Posterior cingulate gyrus (tissue), 11 donors: Measurements from ENCODE around the gene PCSK2.

Experiments used
- DNase-seq, 10 donors: peaks; one replicate each; pipeline versions ENCODE4 v3.0.0 to v3.0.0-alpha.2; 2020 to 2021; ENCODE audit warnings: mixed read lengths in 3 of 10
- intact Hi-C: fragments of 100-400 bp; cut with DNase I; formaldehyde crosslinking; loops from one replicate; pipeline ENCODE4 v1.15.1; 2023

PCSK2 gene

GRCh38 chr20:17236766-17237165 is 9.9 kb downstream of the PCSK2 start:
- intact Hi-C loops: no loop called here
- no peak for DNase-seq

DNA sequence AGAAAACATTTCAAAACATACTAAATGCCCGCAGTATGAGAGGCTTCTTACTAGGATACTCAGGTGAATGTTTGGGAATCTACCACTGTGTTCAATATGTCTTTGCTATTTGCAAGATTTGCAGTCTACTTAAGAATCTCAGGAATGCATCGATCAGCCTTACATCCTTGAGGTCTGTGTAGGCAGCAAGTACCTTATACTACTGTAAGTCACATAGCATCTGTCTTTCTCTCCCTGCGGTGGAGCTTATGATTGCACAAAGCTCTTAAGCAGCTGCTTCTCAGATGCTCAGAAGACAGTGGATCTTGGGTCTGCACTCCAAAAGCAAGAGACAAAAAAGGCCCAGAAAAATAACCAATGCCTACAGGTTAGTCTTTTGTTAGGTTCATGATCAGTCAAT is 21.4 kb downstream of the PCSK2 start:
- intact Hi-C loops: no loop called here

DNA sequence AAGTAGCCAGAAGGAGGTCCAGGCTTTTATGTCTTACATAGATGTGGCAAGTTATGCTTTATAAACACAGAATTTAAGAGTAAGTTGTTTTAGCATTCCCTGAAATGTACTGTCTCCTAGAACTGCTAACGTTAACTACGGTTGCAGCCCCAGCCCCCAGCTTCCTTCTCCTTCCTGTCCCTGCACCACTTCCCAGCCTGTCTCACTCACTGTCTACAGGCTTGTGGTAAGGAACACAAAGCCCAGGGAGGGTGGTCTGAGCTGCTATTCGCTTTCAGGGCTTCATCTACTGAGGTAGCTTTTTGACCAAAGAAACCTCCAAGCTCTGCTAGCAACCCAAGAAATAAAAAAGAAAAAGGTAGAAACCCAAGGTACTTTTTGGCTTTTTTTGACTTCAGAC is 35.9 kb downstream of the PCSK2 start:
- intact Hi-C loops: no loop called here
- DNase-seq: no peak

More for the DNA sequence above, 21.4 kb downstream of the PCSK2 start:
- no peak for DNase-seq

- DNase-seq: no peak
- intact Hi-C loops: no loop called here
These were observed 46.9 kb downstream of the PCSK2 start for GRCh38 chr20:17273717-17274116.

- DNase-seq: no peak
- intact Hi-C loops: no loop called here
These were observed 49.3 kb downstream of the PCSK2 start for GRCh38 chr20:17276101-17276500.

DNA sequence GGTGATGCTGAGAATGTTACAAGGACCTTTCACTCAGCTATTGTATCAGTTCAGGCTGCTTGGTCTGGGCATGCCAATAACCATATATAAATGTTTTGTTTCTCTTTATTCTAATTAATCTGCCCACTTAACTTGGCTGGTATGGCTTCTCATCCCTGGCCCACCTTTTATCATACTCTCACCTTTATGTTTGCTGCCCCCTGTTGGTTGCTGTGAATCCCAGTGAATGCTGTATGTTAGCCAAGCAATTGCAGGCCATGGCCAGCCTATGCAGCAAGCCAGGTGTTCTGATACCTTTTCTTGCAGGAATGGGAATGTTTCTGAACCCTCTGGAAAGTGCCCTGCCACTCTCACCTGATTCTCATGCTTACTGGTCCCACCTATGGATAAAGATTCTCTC is 54.6 kb downstream of the PCSK2 start:
- intact Hi-C loops: no loop called here
- no peak for DNase-seq

GRCh38 chr20:17282501-17282900 is 55.7 kb downstream of the PCSK2 start:
- DNase-seq: no peak
- intact Hi-C loops: no loop called here

DNA sequence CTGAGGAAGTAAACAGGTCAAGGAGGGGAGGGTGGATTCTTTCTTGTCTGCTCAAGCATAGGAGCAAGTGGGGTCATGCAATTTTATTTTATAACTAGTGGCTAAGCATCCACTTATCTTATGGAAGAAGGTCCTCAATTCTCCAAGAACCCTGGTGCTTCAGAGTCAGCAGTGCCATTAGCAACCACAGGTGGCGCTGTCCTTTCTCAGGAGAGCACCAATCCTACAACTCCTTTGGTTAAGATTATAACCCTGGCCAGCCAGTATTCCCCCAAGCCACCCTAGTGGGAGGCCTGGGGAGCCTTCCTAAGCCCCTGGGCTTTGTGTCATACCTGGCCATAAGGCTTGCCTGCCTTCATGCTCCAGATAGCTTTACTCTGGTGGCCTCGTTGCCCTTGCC is 60.7 kb downstream of the PCSK2 start:
- intact Hi-C loops: no loop called here
- DNase-seq: no peak

GRCh38 chr20:17287998-17288397 is 61.2 kb downstream of the PCSK2 start:
- no peak for DNase-seq
- intact Hi-C loops: no loop called here

- DNase-seq: no peak
- intact Hi-C loops: no loop called here
These were observed 68.4 kb downstream of the PCSK2 start for GRCh38 chr20:17295151-17295726.

- no peak for DNase-seq
- intact Hi-C loops: no loop called here
These were observed 69.2 kb downstream of the PCSK2 start for GRCh38 chr20:17295991-17296390.

DNA sequence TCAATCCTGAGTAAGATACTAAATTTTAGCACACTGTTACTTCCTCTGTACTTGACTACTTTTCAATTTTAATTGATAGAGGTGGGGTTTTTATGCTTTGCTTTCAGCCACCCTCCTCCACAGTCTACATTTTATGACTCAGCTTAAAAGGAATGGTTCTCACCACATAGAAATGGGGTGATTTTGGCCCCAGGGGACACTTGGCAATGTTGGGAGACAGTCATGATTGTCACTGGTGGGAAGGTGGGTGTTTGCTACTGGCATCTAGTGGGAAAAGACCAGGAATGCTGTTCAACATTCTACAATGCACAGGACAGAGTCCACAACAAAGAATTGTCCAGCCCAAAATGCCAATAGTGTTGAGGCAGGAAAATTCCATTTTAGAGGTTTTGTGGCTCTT is 71.3 kb downstream of the PCSK2 start:
- intact Hi-C loops: no loop called here
- no peak for DNase-seq

GRCh38 chr20:17298751-17299150 is 71.9 kb downstream of the PCSK2 start:
- intact Hi-C loops: no loop called here
- no peak for DNase-seq

- DNase-seq: no peak
- intact Hi-C loops: no loop called here
These were observed 73.3 kb downstream of the PCSK2 start for GRCh38 chr20:17300113-17300512.

DNA sequence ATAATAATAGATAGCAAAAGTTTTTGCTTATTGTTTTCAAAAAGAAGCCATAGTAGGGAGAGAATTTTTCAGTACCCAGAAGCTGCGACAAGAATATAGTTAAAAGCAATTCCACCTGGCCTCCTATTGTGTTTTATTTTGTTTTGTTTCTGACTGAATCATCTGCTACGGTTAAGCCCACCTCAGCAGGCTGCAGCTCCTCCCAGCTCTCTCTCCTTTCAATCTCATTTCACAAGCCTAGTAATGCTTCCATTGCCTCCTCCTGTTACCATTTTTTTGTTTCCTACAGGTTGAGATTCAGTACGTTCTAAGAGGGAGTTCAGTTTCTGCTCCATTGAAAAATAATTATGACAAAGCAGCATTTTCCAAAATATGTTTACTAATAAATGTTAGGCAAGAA is 77.9 kb downstream of the PCSK2 start:
- DNase-seq: no peak
- intact Hi-C loops: no loop called here

DNA sequence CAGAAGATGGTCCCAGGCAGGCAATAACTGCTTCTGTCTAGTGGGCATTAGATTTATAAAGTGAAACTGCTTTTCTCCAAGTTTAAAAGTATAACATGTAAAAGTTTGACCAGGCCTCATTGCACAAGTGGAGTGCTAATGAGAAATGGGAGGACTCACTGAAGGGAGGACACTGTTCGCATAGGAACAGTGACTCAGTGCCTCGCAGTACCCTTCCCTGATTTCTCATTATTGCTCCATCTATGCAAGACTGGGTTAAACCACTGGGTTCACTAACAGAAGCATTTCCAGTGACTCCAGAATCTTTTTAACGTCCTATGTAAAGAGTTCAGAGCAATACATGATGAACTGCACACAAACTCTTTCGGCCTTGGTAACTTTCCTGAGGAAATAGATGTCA is 79.6 kb downstream of the PCSK2 start:
- DNase-seq: no peak
- intact Hi-C loops: no loop called here

- DNase-seq: no peak
- intact Hi-C loops: no loop called here
These were observed 87.4 kb downstream of the PCSK2 start for GRCh38 chr20:17314264-17314663.

GRCh38 chr20:17315407-17316231 is 88.8 kb downstream of the PCSK2 start:
- DNase-seq: peak in 2 of 10 donors; percentile 66 to 79
- intact Hi-C loops: no loop called here

GRCh38 chr20:17316316-17317038 is 89.6 kb downstream of the PCSK2 start:
- intact Hi-C loops: no loop called here
- no peak for DNase-seq

DNA sequence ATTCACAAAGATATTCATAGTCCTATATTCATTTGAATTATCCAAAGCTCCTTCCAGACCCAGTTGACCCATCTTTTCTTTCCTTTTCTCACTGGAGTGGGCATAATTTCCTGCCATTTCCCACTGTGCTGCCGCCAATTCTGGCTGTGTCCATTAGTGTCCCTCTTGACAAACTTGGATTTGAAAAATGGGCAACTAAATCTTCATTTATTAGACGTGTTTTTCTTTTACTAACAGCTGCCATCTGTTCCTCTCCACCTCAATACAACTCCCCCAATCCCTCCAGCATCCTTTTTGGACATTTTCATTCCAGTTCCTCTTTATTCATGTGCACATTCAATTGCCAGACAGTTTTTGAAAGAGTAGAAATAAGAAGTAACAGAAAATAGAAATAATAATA is 90.5 kb downstream of the PCSK2 start:
- DNase-seq: no peak
- intact Hi-C loops: no loop called here

- peak in 6 of 10 donors; percentile 32 to 90 (median 63) for DNase-seq
- intact Hi-C loops: no loop called here
These were observed 93.6 kb downstream of the PCSK2 start for GRCh38 chr20:17320456-17320855.

DNA sequence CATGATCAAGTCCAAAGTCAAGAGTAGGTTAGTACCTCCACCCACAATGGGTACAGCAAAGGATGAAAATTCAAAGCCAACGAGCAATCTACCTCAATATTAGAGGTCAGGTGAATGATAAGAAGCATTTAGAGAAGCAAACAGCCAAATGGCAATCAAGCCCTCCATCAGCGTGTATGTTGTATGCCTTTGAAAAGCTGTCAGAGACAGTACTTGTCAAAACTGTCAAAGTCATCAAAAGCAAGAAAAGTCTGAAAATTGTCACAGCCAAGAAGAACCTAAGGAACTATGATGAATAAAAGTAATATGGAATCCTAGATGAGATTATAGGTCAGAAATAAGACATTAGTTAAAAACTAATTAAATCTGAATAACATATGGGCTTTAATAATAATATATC is 99.3 kb downstream of the PCSK2 start:
- no peak for DNase-seq
- intact Hi-C loops: no loop called here
